ENCODE data around the gene MYO1D.

DNA sequence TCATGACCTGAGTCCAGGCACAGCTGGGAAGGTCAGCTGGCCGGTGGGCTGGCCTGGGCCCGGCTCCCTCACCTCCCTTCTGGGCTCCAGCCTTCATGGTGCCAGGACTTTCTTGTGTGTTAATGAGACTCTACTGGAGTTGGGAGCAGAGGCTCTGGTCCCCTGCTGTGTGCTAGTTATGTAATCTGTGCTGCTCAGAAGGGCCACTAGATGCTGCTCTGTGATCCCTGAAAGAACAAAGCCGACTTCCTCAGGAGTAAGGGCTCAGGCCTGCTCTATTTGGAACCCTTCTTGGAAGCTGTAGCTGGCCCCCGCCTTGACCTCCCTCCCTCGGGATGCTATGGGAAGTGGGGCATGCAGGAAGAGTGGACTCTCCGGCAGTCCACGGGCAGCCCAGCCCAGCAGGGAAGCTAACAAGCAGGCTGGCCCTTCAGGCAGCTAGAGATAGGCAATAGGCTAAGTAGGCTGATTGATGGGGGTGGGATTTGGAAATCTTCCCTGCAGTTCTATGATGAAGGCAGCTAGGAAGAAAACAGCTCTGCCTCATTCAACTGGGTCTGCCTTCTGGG lies 393.4 kb downstream of the MYO1D start:
- TF ChIP-seq YY1 (IDR thresholded peaks at IDR 0.05; ENCODE audit: low read depth) (no peak), RAD21 (IDR thresholded peaks at IDR 0.05; ENCODE audit: low read depth) (peak; percentile 66), MAX (IDR thresholded peaks at IDR 0.05) (no peak), CEBPB (IDR thresholded peaks at IDR 0.05) (peak; percentile 62), NFIC (IDR thresholded peaks at IDR 0.05) (no peak), TCF12 (IDR thresholded peaks at IDR 0.05; ENCODE audit: low read depth) (no peak), TAF1 (IDR thresholded peaks at IDR 0.05; ENCODE audit: low read depth) (no peak), FOXM1 (IDR thresholded peaks at IDR 0.05; ENCODE audit: borderline replicate concordance, low read depth) (no peak), EP300 (IDR thresholded peaks at IDR 0.05; ENCODE audit: borderline replicate concordance) (no peak), REST (IDR thresholded peaks at IDR 0.05; ENCODE audit: low read depth) (no peak), TEAD4 (IDR thresholded peaks at IDR 0.05) (no peak)

All from Ishikawa (cell line).